AG09309 (cell line): ENCODE data around the gene CELSR1.
"Not testable (repeated sequence)": the region's sequence is repeated elsewhere in the genome, so short reads cannot be mapped to it uniquely, and the experiment has no call there.

Experiments used
- DNase-seq: peaks from one replicate; pipeline ENCODE4 v3.0.0-alpha.2; 2010; ENCODE audit warnings: low read depth
- H3K4me3 ChIP-seq: 2 replicates; pipeline ENCODE4 v1.5.1; 2011; ENCODE audit warnings: mild to moderate bottlenecking, low read depth, low read length, moderate library complexity; ENCODE audit not compliant: control insufficient read depth
- TF ChIP-seq, protein P1 (sequence below): IDR thresholded peaks from 2 replicates; pipeline ENCODE4 v1.5.1; 2011; ENCODE audit warnings: mild to moderate bottlenecking, low read depth, low read length, inconsistent platforms; ENCODE audit not compliant: insufficient read depth, control insufficient read depth; ENCODE audit errors: missing control alignments

The CELSR1 gene

DNA sequence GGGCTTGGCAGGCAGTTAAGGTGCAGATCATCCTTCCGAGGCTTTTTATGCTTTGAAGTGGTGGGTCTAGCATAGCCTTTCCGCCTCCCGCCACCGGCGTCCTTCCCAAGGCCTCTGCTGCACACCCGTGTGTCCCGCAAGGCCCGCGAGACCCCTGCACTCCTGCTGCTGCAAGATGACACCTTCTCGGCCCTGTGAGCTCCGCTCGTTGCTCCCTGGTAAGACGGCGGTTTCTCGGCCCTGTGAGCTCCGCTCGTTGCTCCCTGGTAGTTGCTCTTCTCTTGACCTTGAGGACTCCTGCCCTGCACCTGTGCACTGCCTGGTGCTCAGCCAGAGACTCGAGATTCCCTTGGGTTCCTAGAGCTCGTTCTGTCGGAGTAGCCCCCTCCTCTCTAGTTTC lies 219.8 kb downstream of the CELSR1 start:
- DNase-seq, result no peak
- TF ChIP-seq, protein P1, sequence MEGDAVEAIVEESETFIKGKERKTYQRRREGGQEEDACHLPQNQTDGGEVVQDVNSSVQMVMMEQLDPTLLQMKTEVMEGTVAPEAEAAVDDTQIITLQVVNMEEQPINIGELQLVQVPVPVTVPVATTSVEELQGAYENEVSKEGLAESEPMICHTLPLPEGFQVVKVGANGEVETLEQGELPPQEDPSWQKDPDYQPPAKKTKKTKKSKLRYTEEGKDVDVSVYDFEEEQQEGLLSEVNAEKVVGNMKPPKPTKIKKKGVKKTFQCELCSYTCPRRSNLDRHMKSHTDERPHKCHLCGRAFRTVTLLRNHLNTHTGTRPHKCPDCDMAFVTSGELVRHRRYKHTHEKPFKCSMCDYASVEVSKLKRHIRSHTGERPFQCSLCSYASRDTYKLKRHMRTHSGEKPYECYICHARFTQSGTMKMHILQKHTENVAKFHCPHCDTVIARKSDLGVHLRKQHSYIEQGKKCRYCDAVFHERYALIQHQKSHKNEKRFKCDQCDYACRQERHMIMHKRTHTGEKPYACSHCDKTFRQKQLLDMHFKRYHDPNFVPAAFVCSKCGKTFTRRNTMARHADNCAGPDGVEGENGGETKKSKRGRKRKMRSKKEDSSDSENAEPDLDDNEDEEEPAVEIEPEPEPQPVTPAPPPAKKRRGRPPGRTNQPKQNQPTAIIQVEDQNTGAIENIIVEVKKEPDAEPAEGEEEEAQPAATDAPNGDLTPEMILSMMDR, result no peak
- H3K4me3 ChIP-seq, result no peak overlapping the region

GRCh38 chr22:46315976-46316375 lies 221.4 kb downstream of the CELSR1 start:
- TF ChIP-seq, protein P1, result no peak
- DNase-seq, result no peak
- H3K4me3 ChIP-seq, result no peak overlapping the region

GRCh38 chr22:46312848-46313247 lies 224.6 kb downstream of the CELSR1 start:
- H3K4me3 ChIP-seq, DNase-seq: not testable (repeated sequence)

DNA sequence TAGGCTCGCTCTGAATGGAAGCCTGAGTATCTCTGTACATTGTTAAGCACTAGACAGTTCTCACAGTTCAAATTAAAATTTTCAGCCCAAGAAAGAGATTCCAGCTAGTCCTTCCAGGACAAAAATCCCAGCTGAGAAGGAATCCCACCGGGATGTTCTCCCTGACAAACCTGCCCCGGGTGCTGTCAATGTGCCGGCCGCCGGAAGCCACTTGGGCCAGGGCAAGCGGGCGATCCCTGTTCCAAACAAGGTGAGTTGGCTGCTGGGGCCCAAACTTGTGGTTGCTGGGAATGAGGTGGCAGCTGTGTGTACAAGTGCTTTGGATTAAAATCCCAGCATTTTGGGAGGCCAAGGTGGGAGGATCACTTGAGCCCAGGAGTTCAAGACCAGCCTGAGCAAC lies 225.4 kb downstream of the CELSR1 start:
- H3K4me3 ChIP-seq, result no peak overlapping the region
- no peak for DNase-seq
- TF ChIP-seq, protein P1, result no peak
